Colonic mucosa (tissue), 4 donors: ENCODE measurements around the gene WDFY4. TPM values are rescaled to one million over a fixed set of nuclear protein-coding genes. Genes with fewer than 3 reads are reported as not detected.

ENCODE experiments used
- DNase-seq: peaks from one replicate; pipeline ENCODE4 v3.0.0-alpha.2; 2020
- H3K27ac ChIP-seq: fragments of 200-600 bp; one replicate; pipeline ENCODE4 v1.8.0; 2021
- H3K27me3 ChIP-seq: fragments of 200-600 bp; one replicate; pipeline ENCODE4 v1.8.0; 2021
- H3K36me3 ChIP-seq: fragments of 200-600 bp; one replicate; pipeline ENCODE4 v1.8.0; 2021
- H3K4me1 ChIP-seq: fragments of 200-600 bp; one replicate; pipeline ENCODE4 v1.8.0; 2021; ENCODE audit warnings: mild to moderate bottlenecking
- H3K4me3 ChIP-seq: fragments of 200-600 bp; one replicate; pipeline ENCODE4 v1.8.0; 2021
- H3K9ac ChIP-seq, 2 donors: one replicate each; pipeline ENCODE4 v1.7.0; 2013; ENCODE audit warnings: control low read depth in 2 of 2, low read depth in 2 of 2, low read length in 2 of 2
- H3K9me3 ChIP-seq: fragments of 200-600 bp; one replicate; pipeline ENCODE4 v1.8.0; 2021
- intact Hi-C: fragments of 100-400 bp; cut with DNase I; formaldehyde crosslinking; loops from one replicate; pipeline ENCODE4 v1.14.1; 2022
- total RNA-seq, 2 donors: library from RNA; stranded (reverse); fragmentation: NEBNext Ultra II Directional in 1 of 2; extraction: Animal tissue kit (Norgen Biotek cat#: 25700) in 1 of 2; gene quantifications; one replicate each; pipeline ENCODE4 v1.2.1, GENCODE V29; 2021
- TF ChIP-seq, protein P1 (sequence below): fragments of 200-600 bp; IDR thresholded peaks from one replicate; pipeline ENCODE4 v1.8.0; 2022; ENCODE audit warnings: antibody characterized with exemption, mild to moderate bottlenecking
- donor health status: healthy.
- donor health status: DM: no; HTN: no; CAD: no.
- donor health status: DM: no; HTN: no; CAD: no.

The WDFY4 gene
- total RNA-seq, 2 donors from 2014 or later: 1.5 to 1.6 TPM

GRCh38 chr10:48694371-48695030 lies 9.8 kb downstream of the WDFY4 start:
- Histone ChIP-seq H3K9me3 (no peaks in the 10 kb centered on the region), H3K36me3 (no peaks in the 10 kb centered on the region), H3K4me1 (no peaks in the 10 kb centered on the region), H3K27me3 (no peaks in the 10 kb centered on the region), H3K9ac (no peak overlapping the region), H3K4me3 (no peak overlapping the region), H3K27ac (no peak overlapping the region)
- TF ChIP-seq, protein P1, sequence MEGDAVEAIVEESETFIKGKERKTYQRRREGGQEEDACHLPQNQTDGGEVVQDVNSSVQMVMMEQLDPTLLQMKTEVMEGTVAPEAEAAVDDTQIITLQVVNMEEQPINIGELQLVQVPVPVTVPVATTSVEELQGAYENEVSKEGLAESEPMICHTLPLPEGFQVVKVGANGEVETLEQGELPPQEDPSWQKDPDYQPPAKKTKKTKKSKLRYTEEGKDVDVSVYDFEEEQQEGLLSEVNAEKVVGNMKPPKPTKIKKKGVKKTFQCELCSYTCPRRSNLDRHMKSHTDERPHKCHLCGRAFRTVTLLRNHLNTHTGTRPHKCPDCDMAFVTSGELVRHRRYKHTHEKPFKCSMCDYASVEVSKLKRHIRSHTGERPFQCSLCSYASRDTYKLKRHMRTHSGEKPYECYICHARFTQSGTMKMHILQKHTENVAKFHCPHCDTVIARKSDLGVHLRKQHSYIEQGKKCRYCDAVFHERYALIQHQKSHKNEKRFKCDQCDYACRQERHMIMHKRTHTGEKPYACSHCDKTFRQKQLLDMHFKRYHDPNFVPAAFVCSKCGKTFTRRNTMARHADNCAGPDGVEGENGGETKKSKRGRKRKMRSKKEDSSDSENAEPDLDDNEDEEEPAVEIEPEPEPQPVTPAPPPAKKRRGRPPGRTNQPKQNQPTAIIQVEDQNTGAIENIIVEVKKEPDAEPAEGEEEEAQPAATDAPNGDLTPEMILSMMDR: no peak
- intact Hi-C loops: no loop called here
- DNase-seq: no peak

DNA sequence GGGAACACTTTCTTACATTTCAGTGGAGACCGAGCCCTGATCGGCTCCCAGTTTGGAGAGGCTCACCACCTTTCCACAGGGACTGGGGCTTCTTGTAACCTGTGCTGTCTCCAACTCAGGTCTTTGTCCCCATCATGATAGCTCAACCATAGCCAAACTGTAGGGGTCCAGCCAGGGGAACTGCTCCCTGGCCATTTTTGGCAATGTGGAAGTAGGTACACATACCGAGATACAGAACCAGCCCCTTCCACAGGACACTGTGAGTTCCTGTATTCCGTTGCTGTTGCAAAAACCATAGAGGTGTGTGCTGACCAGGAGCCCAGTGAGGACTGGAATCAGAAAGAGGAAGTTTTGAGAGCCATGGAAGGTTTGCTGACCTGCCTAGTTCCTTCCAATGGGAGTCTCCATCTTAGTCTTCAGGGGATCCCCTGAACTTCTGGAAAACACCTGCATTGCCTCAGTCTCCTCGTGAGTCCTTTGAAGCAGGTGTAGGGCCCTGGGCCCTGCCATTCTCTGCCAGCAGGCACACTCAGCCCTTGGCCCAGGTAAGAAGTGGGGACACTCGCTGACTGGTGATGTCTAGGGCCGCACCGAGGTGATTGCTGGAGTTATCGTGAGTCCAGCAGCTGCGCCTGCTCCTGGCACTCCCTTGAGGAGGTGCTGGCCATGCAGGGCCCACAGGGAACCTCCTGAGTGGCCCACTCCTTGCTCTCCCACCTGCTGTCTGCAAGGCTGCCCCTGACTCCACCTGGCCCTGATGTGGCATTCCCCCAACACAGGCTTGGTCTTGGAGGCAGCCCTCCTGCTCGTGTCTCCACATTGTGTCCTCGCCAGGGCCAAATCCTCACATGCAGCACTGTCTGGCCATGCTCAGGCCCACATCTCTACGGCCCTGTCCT lies 11.2 kb downstream of the WDFY4 start:
- H3K36me3 ChIP-seq: no peaks in the 10 kb centered on the region
- H3K9me3 ChIP-seq: no peaks in the 10 kb centered on the region
- no peak overlapping the region for H3K4me3 ChIP-seq
- no peaks in the 10 kb centered on the region for H3K27me3 ChIP-seq
- H3K27ac ChIP-seq: no peak overlapping the region
- no peak overlapping the region for H3K9ac ChIP-seq
- TF ChIP-seq, protein P1: no peak
- intact Hi-C loops: no loop called here
- DNase-seq: no peak
- no peaks in the 10 kb centered on the region for H3K4me1 ChIP-seq

DNA sequence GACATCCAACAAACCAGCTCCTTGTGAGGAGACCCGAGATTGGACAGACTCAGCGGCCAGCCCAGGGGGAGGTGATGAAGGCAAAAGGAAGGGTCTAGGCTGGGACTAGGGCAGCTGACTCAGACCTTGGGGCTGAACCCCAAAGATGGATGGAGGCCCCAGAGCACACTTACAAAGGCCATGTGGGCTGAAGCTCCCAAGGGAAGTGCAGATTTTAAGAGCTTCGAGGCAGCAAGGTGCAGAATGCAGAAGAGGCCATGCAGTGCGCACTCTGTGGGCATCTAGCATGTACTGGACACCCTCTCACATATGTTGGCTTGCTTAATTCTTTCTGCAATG lies 11.8 kb downstream of the WDFY4 start:
- H3K36me3 ChIP-seq: no peaks in the 10 kb centered on the region
- DNase-seq: no peak
- no peaks in the 10 kb centered on the region for H3K4me1 ChIP-seq
- H3K9me3 ChIP-seq: no peaks in the 10 kb centered on the region
- TF ChIP-seq, protein P1: no peak
- no peaks in the 10 kb centered on the region for H3K27me3 ChIP-seq
- no peak overlapping the region for H3K27ac ChIP-seq
- intact Hi-C loops: no loop called here
- no peak overlapping the region for H3K9ac ChIP-seq
- H3K4me3 ChIP-seq: no peak overlapping the region

DNA sequence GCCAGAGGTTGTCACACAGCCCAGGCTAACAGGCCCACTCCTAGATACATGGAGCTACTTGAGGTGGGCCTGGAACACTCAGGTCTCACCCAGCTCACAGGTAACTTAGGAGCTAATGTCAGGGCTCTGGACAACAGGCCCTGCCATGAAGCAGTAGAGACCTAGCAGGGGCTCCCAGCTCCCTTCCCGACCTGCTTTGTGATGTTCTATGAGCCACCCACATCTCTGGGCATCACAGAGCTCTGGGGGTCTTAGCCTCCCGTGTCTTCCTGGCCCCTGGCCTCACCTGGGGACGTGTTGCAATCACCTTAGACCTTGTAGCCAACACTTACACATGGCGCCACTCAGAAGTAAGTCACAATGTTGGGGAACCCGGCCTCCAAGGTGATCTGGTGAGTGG lies 12.4 kb downstream of the WDFY4 start:
- no peaks in the 10 kb centered on the region for H3K9me3 ChIP-seq
- H3K4me1 ChIP-seq: no peaks in the 10 kb centered on the region
- intact Hi-C loops: no loop called here
- no peak overlapping the region for H3K4me3 ChIP-seq
- H3K36me3 ChIP-seq: no peaks in the 10 kb centered on the region
- TF ChIP-seq, protein P1: no peak
- no peak for DNase-seq
- no peak overlapping the region for H3K27ac ChIP-seq
- H3K27me3 ChIP-seq: no peaks in the 10 kb centered on the region
- no peak overlapping the region for H3K9ac ChIP-seq

DNA sequence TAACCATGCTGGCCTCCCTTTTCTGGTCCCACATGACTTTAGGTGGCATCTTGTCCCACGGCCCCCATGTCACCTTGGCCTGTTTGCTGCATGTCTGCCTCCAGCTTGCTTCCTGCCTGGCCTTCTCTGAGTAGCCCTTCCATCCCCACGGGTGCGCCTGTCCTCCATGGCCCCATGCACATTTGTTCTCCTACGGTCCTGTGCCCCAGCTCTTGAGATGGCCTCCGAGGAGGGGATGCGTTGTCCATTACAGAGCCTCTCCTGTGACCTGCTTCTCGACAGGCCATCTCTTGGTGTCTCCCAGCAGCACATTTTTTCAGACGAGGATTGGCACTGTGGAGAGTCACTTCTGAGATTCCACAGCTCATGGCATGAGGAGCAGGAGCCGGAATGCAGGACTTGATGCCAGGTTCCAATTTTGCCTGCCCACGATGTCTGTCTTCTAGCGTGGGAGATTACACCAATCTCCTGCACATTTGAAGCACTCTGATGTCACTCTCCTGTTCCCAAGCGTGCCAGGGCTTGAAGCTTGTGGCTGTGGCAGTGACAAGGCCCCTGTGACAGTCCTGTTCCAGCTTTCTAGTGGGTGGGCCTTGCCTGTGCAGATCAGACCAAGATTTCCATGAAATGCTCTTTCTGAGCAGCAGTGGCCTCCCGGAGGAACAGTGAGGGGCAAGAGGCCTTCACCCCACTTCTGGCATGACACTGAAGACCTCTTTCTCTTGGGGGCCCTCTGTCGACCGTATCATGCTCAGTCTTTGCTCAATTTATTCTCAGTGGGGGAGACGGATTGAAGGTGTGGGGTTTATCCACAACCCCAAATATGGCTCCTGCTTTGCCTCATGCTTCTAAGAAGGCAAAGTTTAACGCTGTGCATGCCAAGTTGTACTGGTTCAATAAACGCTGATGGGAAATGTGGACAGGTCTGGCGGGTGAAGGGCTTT lies 13.4 kb downstream of the WDFY4 start:
- no peak for DNase-seq
- intact Hi-C loops: no loop called here
- no peak overlapping the region for H3K27ac ChIP-seq
- TF ChIP-seq, protein P1: no peak
- no peaks in the 10 kb centered on the region for H3K9me3 ChIP-seq
- no peaks in the 10 kb centered on the region for H3K27me3 ChIP-seq
- no peak overlapping the region for H3K9ac ChIP-seq
- H3K36me3 ChIP-seq: no peaks in the 10 kb centered on the region
- H3K4me3 ChIP-seq: no peak overlapping the region
- no peaks in the 10 kb centered on the region for H3K4me1 ChIP-seq
